Measurements from ENCODE around the gene CFD.

DNA sequence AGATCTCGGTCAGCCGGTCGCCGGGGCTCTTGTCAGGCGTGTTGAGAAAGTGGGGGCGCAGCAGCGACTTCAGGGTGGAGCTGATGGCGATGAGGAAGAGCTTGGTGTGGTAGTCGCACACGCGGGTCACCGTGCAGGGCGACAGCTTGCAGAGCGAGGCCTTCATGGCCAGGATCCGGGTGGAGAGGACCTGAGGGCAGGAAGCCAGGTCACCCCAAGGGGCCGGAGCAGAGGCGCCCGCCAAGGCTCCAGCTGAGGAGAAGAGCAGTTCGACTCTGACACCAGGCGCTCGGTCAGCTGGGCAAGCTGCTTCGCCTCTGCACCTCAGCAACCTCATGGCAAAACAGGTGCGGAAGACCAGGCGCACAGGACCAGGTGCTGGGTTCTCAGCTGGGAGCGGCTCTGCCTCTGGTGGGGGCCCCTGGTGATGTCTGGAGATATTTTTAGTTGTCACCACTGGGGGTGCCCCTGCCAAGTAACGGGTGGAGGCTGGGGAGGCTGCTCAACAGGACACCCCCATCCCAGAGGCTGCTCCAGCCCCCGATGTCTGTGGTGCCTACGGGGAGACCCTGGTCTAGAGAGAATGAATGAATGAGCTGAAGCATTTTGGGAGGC, 15.9 kb downstream of the CFD start:
- TF ChIP-seq, protein P1, sequence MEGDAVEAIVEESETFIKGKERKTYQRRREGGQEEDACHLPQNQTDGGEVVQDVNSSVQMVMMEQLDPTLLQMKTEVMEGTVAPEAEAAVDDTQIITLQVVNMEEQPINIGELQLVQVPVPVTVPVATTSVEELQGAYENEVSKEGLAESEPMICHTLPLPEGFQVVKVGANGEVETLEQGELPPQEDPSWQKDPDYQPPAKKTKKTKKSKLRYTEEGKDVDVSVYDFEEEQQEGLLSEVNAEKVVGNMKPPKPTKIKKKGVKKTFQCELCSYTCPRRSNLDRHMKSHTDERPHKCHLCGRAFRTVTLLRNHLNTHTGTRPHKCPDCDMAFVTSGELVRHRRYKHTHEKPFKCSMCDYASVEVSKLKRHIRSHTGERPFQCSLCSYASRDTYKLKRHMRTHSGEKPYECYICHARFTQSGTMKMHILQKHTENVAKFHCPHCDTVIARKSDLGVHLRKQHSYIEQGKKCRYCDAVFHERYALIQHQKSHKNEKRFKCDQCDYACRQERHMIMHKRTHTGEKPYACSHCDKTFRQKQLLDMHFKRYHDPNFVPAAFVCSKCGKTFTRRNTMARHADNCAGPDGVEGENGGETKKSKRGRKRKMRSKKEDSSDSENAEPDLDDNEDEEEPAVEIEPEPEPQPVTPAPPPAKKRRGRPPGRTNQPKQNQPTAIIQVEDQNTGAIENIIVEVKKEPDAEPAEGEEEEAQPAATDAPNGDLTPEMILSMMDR (IDR thresholded peaks at IDR 0.05) = no peak
- TF ChIP-seq POLR2A (IDR thresholded peaks at IDR 0.05) = no peak
